Lung (tissue), 12 donors: ENCODE measurements around the gene HS6ST3. TPM values are rescaled to one million over a fixed set of nuclear protein-coding genes. Genes with fewer than 3 reads are reported as not detected.

Experiments
- ATAC-seq: fragments of 200-7000 bp; cut with Tn5 transposase; one replicate; pipeline ENCODE4 v1.9.1; 2020; ENCODE audit warnings: moderate number of reproducible peaks; ENCODE audit not compliant: insufficient read depth, low FRiP score
- DNase-seq, 3 donors: peaks; one replicate each; pipeline ENCODE4 v3.0.0-alpha.2; 2013 to 2017
- H3K27ac ChIP-seq, 2 donors: one replicate each; pipeline ENCODE4 v1.5.1; 2013; ENCODE audit warnings: mild to moderate bottlenecking in 2 of 2, moderate library complexity in 2 of 2, control low read depth in 1 of 2, inconsistent platforms in 1 of 2, low read depth in 1 of 2, low read length in 1 of 2
- H3K27me3 ChIP-seq, 3 donors: one replicate each; pipeline ENCODE4 v1.5.1; 2013; ENCODE audit warnings: low read length in 2 of 3; ENCODE audit not compliant: control insufficient read depth in 3 of 3, insufficient read depth in 3 of 3
- H3K36me3 ChIP-seq, 4 donors: one replicate each; pipeline ENCODE4 v1.5.1; 2013; ENCODE audit warnings: low read length in 4 of 4, mild to moderate bottlenecking in 1 of 4, moderate library complexity in 1 of 4; ENCODE audit not compliant: control insufficient read depth in 4 of 4, insufficient read depth in 4 of 4
- H3K4me1 ChIP-seq, 5 donors: one replicate each; pipeline ENCODE4 v1.5.1; 2013; ENCODE audit warnings: low read length in 5 of 5, mild to moderate bottlenecking in 2 of 5, moderate library complexity in 1 of 5; ENCODE audit not compliant: control insufficient read depth in 5 of 5, insufficient read depth in 5 of 5
- H3K4me3 ChIP-seq: one replicate; pipeline ENCODE4 v1.5.1; 2013; ENCODE audit warnings: mild to moderate bottlenecking, control low read depth, moderate library complexity
- H3K9ac ChIP-seq, 2 donors: one replicate each; pipeline ENCODE4 v1.5.1; 2013; ENCODE audit warnings: low read length in 2 of 2, control low read depth in 1 of 2; ENCODE audit not compliant: insufficient read depth in 1 of 2
- H3K9me3 ChIP-seq, 4 donors: one replicate each; pipeline ENCODE4 v1.5.1; 2013; ENCODE audit warnings: low read length in 3 of 4, mild to moderate bottlenecking in 1 of 4, moderate library complexity in 1 of 4; ENCODE audit not compliant: control insufficient read depth in 4 of 4, insufficient read depth in 3 of 4
- WGBS, 2 donors: extraction: QIAGEN DNeasy Blood & Tissue Kit; methylation state at CpG; one replicate each; pipeline ENCODE4 v1.1.7; 2013; 5-methylcytosine and 5-hydroxymethylcytosine counted together
- polyA plus RNA-seq, 2 donors: library from polyadenylated mRNA; stranded (reverse); fragments of 200-250 nt; gene quantifications; one replicate each; pipeline ENCODE4 v1.2.1, GENCODE V29; 2013
- total RNA-seq, 2 donors: library from RNA; depleted of rRNA in 1 of 2; stranded (reverse); fragments of >200 nt in 1 of 2; gene quantifications; one replicate each; pipeline ENCODE4 v1.2.1, GENCODE V29; 2014 to 2021
- TF ChIP-seq, protein P1 (sequence below): IDR thresholded peaks from 2 replicates; pipeline ENCODE4 v1.5.1; 2012; ENCODE audit warnings: mild to moderate bottlenecking; ENCODE audit errors: control extremely low read depth, extremely low read depth
- donor health status: control.
- donor health status: control.
- donor health status: Bipolar disorder and iron deficiency.
- donor health status: healthy.
- donor health status: DM: yes; HTN: yes; CAD: no.

The HS6ST3 gene
- total and polyA plus RNA-seq, 4 donors = 0.01 to 0.17 (median 0.04) TPM

DNA sequence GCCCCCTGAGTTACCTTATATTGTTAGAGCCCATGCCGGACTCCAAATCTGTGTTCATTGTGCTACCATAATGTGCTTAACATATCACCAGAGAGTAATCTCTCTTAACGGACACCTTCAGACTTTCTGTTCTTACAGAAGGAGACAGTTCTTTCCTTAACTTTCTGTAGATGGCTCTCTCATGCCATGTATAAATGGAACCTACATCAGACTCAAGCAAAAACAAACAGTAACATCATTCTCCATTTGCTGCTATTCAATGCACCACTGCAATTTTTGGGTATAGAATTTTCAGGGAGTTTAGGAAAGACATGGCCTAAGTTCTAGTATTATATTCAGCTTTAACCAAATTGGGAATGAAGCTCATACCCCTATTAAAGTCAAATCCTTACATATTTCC is 24.1 kb upstream of the HS6ST3 start:
- H3K9ac ChIP-seq = no peak overlapping the region
- ATAC-seq (no peak), DNase-seq (peak in 1 of 3 donors; percentile 15)
- peaks cover 0 to 5% (median 1%) of the 10 kb centered on the region in 3 donors for H3K27me3 ChIP-seq
- no peaks in the 10 kb centered on the region for H3K36me3 ChIP-seq
- H3K9me3 ChIP-seq = no peaks in the 10 kb centered on the region
- no peak overlapping the region for H3K27ac ChIP-seq
- H3K4me3 ChIP-seq = no peak overlapping the region
- TF ChIP-seq, protein P1, sequence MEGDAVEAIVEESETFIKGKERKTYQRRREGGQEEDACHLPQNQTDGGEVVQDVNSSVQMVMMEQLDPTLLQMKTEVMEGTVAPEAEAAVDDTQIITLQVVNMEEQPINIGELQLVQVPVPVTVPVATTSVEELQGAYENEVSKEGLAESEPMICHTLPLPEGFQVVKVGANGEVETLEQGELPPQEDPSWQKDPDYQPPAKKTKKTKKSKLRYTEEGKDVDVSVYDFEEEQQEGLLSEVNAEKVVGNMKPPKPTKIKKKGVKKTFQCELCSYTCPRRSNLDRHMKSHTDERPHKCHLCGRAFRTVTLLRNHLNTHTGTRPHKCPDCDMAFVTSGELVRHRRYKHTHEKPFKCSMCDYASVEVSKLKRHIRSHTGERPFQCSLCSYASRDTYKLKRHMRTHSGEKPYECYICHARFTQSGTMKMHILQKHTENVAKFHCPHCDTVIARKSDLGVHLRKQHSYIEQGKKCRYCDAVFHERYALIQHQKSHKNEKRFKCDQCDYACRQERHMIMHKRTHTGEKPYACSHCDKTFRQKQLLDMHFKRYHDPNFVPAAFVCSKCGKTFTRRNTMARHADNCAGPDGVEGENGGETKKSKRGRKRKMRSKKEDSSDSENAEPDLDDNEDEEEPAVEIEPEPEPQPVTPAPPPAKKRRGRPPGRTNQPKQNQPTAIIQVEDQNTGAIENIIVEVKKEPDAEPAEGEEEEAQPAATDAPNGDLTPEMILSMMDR = no peak
- WGBS, 2 donors = 85 to 91% methylated on average over 2 of the region's 2 CpGs
- H3K4me1 ChIP-seq = no peaks in the 10 kb centered on the region

DNA sequence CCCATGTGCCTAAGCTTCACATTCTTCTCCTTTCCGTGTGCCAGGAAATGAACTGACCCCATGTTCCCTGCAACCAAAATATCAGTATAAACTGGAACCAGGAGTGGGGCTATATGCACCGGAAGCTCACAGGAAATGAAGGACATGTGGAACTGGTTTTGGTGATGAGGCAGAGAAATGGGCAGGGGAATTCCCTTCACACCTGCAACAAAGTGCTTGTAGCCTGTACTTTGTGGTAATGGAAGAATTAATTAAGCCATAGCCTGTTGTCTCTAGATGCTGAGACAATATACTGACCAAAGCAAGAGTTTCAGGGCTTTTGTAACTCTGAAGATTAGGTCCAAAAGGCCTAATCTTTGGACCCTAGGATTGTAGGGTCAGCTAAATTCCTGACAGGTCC is 21.2 kb upstream of the HS6ST3 start:
- Histone ChIP-seq H3K27me3 (peaks cover 0 to 14% (median 3%) of the 10 kb centered on the region in 3 donors), H3K36me3 (no peaks in the 10 kb centered on the region), H3K4me1 (no peaks in the 10 kb centered on the region), H3K9me3 (no peaks in the 10 kb centered on the region), H3K9ac (no peak overlapping the region), H3K27ac (no peak overlapping the region), H3K4me3 (no peak overlapping the region)
- TF ChIP-seq, protein P1 = no peak
- 58 to 65% methylated on average over 2 of the region's 2 CpGs for WGBS, 2 donors
- no peak for DNase-seq
- no peak for ATAC-seq

DNA sequence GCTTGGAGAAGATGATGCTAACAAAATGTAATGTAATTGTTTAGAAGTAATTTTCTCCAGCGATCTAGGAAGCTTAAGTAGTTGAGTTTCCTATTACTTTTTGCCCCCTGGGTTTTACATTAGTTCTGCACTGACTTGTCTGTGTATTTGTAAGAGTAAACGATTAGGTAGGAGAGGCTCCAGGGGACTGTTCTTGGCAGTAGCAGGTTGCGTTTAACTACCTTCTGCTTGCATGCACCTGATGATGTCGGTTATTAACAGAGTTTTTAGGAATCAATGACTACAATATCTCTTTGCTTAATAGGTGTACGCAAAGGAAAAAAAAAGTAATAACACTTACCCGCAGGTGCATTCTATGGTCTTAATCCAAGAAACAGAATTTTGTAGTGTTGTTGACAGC is 18.4 kb upstream of the HS6ST3 start:
- no peak overlapping the region for H3K9ac ChIP-seq
- no peaks in the 10 kb centered on the region for H3K9me3 ChIP-seq
- 84 to 87% methylated on average over 6 of the region's 6 CpGs for WGBS, 2 donors
- ATAC-seq = no peak
- H3K36me3 ChIP-seq = no peaks in the 10 kb centered on the region
- no peak overlapping the region for H3K27ac ChIP-seq
- H3K4me1 ChIP-seq = no peaks in the 10 kb centered on the region
- H3K4me3 ChIP-seq = no peak overlapping the region
- peaks cover 0 to 14% (median 3%) of the 10 kb centered on the region in 3 donors for H3K27me3 ChIP-seq
- TF ChIP-seq, protein P1 = no peak
- no peak for DNase-seq

DNA sequence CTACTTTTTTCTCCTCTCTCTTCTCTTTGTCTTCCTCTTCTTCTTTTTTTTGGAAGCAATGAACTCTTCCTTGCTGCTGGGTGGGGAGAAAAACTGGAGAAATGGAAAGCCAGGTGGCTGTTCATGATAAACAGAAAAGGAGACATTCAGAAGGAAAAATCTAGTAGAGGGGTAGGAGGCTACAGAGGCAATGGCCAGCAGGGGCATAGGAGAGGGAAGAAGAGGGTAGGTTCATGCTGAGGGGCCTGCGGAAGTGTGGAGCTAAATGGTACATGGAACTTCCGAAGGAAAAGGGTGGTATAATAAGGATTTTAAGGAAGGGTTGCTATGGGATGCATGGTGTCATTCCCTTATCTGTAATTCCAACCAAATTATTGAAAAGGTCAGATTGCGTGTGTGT is 17.5 kb upstream of the HS6ST3 start:
- Histone ChIP-seq H3K4me3 (no peak overlapping the region), H3K27ac (no peak overlapping the region), H3K4me1 (no peaks in the 10 kb centered on the region), H3K9me3 (no peaks in the 10 kb centered on the region), H3K36me3 (no peaks in the 10 kb centered on the region), H3K27me3 (peaks cover 0 to 20% (median 3%) of the 10 kb centered on the region in 3 donors), H3K9ac (no peak overlapping the region)
- WGBS, 2 donors = 88 to 89% methylated on average over 3 of the region's 3 CpGs
- DNase-seq = no peak
- ATAC-seq = no peak
- TF ChIP-seq, protein P1 = no peak
